H9 (cell line): Measurements from ENCODE around the gene CTNNA1. TPM values are rescaled to one million over a fixed set of nuclear protein-coding genes. Genes with fewer than 3 reads are reported as not detected.

Experiments used
- DNase-seq: peaks from one replicate; pipeline ENCODE4 v3.0.0-alpha.2; 2017
- H2AFZ ChIP-seq: one replicate; pipeline ENCODE4 v1.6.1; 2013; ENCODE audit warnings: mild to moderate bottlenecking, low read length, control low read depth, moderate library complexity
- H2AK5ac ChIP-seq: 2 replicates; pipeline ENCODE4 v1.6.1; 2013; ENCODE audit warnings: low read length, control low read depth, mixed read lengths; ENCODE audit not compliant: insufficient read length
- H2BK120ac ChIP-seq: one replicate; pipeline ENCODE4 v1.6.1; 2013; ENCODE audit warnings: low read depth, mild to moderate bottlenecking, low read length, control low read depth, inconsistent platforms; ENCODE audit not compliant: poor library complexity, severe bottlenecking
- H2BK12ac ChIP-seq: 2 replicates; pipeline ENCODE4 v1.6.1; 2013; ENCODE audit warnings: low read length, control low read depth, mixed read lengths, low read depth; ENCODE audit not compliant: insufficient read length
- H2BK15ac ChIP-seq: 2 replicates; pipeline ENCODE4 v1.6.1; 2013; ENCODE audit warnings: low read depth, low read length, control low read depth
- H2BK20ac ChIP-seq: one replicate; pipeline ENCODE4 v1.6.1; 2013; ENCODE audit warnings: low read depth, mild to moderate bottlenecking, low read length, control low read depth, inconsistent platforms; ENCODE audit not compliant: poor library complexity, severe bottlenecking
- H2BK5ac ChIP-seq: 2 replicates; pipeline ENCODE4 v1.6.1; 2013; ENCODE audit warnings: low read length, control low read depth, mixed read lengths; ENCODE audit not compliant: insufficient read length
- H3K14ac ChIP-seq: 2 replicates; pipeline ENCODE4 v1.6.1; 2013; ENCODE audit warnings: low read length, control low read depth; ENCODE audit not compliant: insufficient read depth
- H3K18ac ChIP-seq: 2 replicates; pipeline ENCODE4 v1.6.1; 2013; ENCODE audit warnings: low read depth, mild to moderate bottlenecking, mixed read lengths, low read length, control low read depth; ENCODE audit not compliant: insufficient read length
- H3K23ac ChIP-seq: 2 replicates; pipeline ENCODE4 v1.6.1; 2013; ENCODE audit warnings: low read length, control low read depth, mixed read lengths, low read depth; ENCODE audit not compliant: insufficient read length
- H3K23me2 ChIP-seq: 2 replicates; pipeline ENCODE4 v1.6.1; 2013; ENCODE audit warnings: low read depth, mild to moderate bottlenecking, mixed read lengths, low read length, control low read depth; ENCODE audit not compliant: insufficient read length, poor library complexity, severe bottlenecking
- H3K27ac ChIP-seq: 2 replicates; pipeline ENCODE4 v1.5.1; 2013; ENCODE audit warnings: low read length, control low read depth, mixed read lengths, low read depth; ENCODE audit not compliant: insufficient read length
- H3K27me3 ChIP-seq: 2 replicates; pipeline ENCODE4 v1.6.1; 2013; ENCODE audit warnings: low read length, control low read depth, inconsistent platforms; ENCODE audit not compliant: insufficient read depth
- H3K4ac ChIP-seq: 2 replicates; pipeline ENCODE4 v1.6.1; 2013; ENCODE audit warnings: low read depth, mild to moderate bottlenecking, control low read depth, inconsistent platforms, low read length, moderate library complexity
- H3K4me1 ChIP-seq: 2 replicates; pipeline ENCODE4 v1.6.1; 2013; ENCODE audit warnings: low read length, control low read depth, inconsistent platforms; ENCODE audit not compliant: insufficient read depth
- H3K4me2 ChIP-seq: 2 replicates; pipeline ENCODE4 v1.6.1; 2013; ENCODE audit warnings: low read length, control low read depth, mixed read lengths; ENCODE audit not compliant: insufficient read length, insufficient read depth
- H3K56ac ChIP-seq: 2 replicates; pipeline ENCODE4 v1.6.1; 2013; ENCODE audit warnings: low read depth, mild to moderate bottlenecking, mixed read lengths, low read length, control low read depth; ENCODE audit not compliant: insufficient read length
- H3K79me1 ChIP-seq: 2 replicates; pipeline ENCODE4 v1.6.1; 2013; ENCODE audit warnings: low read depth, mild to moderate bottlenecking, moderate library complexity, low read length, control low read depth, inconsistent platforms; ENCODE audit not compliant: insufficient read depth, poor library complexity, severe bottlenecking
- H3K79me2 ChIP-seq: 2 replicates; pipeline ENCODE4 v1.6.1; 2013; ENCODE audit warnings: low read length, control low read depth, inconsistent platforms; ENCODE audit not compliant: insufficient read depth
- H3K9ac ChIP-seq: 2 replicates; pipeline ENCODE4 v1.6.1; 2013; ENCODE audit warnings: low read length, control low read depth, mixed read lengths; ENCODE audit not compliant: insufficient read length; ENCODE audit errors: extremely low read depth
- H3K9me3 ChIP-seq: one replicate; pipeline ENCODE4 v1.6.1; 2013; ENCODE audit warnings: low read depth, low read length, inconsistent platforms; ENCODE audit not compliant: control insufficient read depth
- H3T11ph ChIP-seq: one replicate; pipeline ENCODE4 v1.6.1; 2013; ENCODE audit warnings: mild to moderate bottlenecking, low read length, control low read depth, inconsistent platforms
- H4K20me1 ChIP-seq: one replicate; pipeline ENCODE4 v1.6.1; 2013; ENCODE audit not compliant: control insufficient read depth, insufficient read length, insufficient read depth
- H4K5ac ChIP-seq: 2 replicates; pipeline ENCODE4 v1.6.1; 2013; ENCODE audit warnings: low read depth, mild to moderate bottlenecking, mixed read lengths, low read length, control low read depth; ENCODE audit not compliant: insufficient read length
- H4K8ac ChIP-seq: replicated peaks from 2 replicates; pipeline ENCODE4 v1.6.1; 2013; ENCODE audit warnings: low read length, control low read depth, mixed read lengths, low read depth; ENCODE audit not compliant: insufficient read length
- H4K91ac ChIP-seq: 2 replicates; pipeline ENCODE4 v1.6.1; 2013; ENCODE audit warnings: low read depth, mild to moderate bottlenecking, moderate library complexity, mixed read lengths, low read length, control low read depth; ENCODE audit not compliant: insufficient read length
- H3K27ac Mint-ChIP-seq, 3 experiments: 2 replicates in 2 of 3; 3 replicates in 1 of 3; pipeline ENCODE4 v1.8.0; 2020 to 2021; ENCODE audit warnings: mixed read lengths in 3 of 3, mild to moderate bottlenecking in 1 of 3, moderate library complexity in 1 of 3
- H3K27me3 Mint-ChIP-seq: 2 replicates; pipeline ENCODE4 v1.8.0; 2021; ENCODE audit warnings: low read depth, mild to moderate bottlenecking, moderate library complexity, mixed read lengths
- H3K36me3 Mint-ChIP-seq, 3 experiments: 2 replicates in 2 of 3; 3 replicates in 1 of 3; pipeline ENCODE4 v1.8.0; 2020 to 2021; ENCODE audit warnings: low read depth in 3 of 3, mixed read lengths in 3 of 3; ENCODE audit not compliant: insufficient read depth in 1 of 3
- H3K4me1 Mint-ChIP-seq, 2 experiments: 2 replicates each; pipeline ENCODE4 v1.8.0; 2020; ENCODE audit warnings: mixed read lengths in 2 of 2
- H3K4me3 Mint-ChIP-seq, 2 experiments: 2 replicates in 1 of 2; 3 replicates in 1 of 2; pipeline ENCODE4 v1.8.0; 2020 to 2021; ENCODE audit warnings: mild to moderate bottlenecking in 2 of 2, mixed read lengths in 2 of 2, moderate library complexity in 1 of 2
- H3K9me3 Mint-ChIP-seq, 2 experiments: 2 replicates in 1 of 2; 3 replicates in 1 of 2; pipeline ENCODE4 v1.8.0; 2020; ENCODE audit warnings: mild to moderate bottlenecking in 2 of 2, mixed read lengths in 2 of 2, moderate library complexity in 1 of 2
- WGBS: extraction: QIAGEN DNeasy Blood & Tissue Kit; methylation state at CpG from one replicate; pipeline ENCODE4 v1.1.7; 2013; ENCODE audit warnings: missing lambda C conversion rate, low lambda C conversion rate, mixed read lengths; ENCODE audit not compliant: insufficient read length; ENCODE audit errors: extremely low coverage; 5-methylcytosine and 5-hydroxymethylcytosine counted together
- total RNA-seq: library from RNA; stranded (reverse); gene quantifications from 2 replicates; pipeline ENCODE4 v1.2.1, GENCODE V29; 2021
- TF ChIP-seq, protein P1 (sequence below): fragments of 200-600 bp; sonication (generic); conservative IDR thresholded peaks from 3 replicates; pipeline ENCODE4 v1.8.0; 2021; ENCODE audit warnings: antibody characterized with exemption, mild to moderate bottlenecking

The CTNNA1 gene
- total RNA-seq, 1 experiment from 2014 or later: 354 TPM

GRCh38 chr5:138925090-138925635 lies 171.9 kb downstream of the CTNNA1 start:
- H3K9me3 ChIP-seq: no peaks in the 10 kb centered on the region
- no peak for DNase-seq
- no peak overlapping the region for H3K4ac ChIP-seq
- H3K4me1 ChIP-seq: no peaks in the 10 kb centered on the region
- no peak overlapping the region for H2BK120ac ChIP-seq
- H2BK12ac ChIP-seq: no peak overlapping the region
- no peak overlapping the region for H2AFZ ChIP-seq
- Mint-ChIP-seq H3K27me3 (no peaks in the 10 kb centered on the region; the same call in 1 of the 2 replicates), H3K27ac (no peak overlapping the region), H3K4me1 (peaks cover 3 to 4% of the 10 kb centered on the region in 2 experiments; a peak in 2 of 4 replicates), H3K9me3 (no peaks in the 10 kb centered on the region), H3K4me3 (no peak overlapping the region), H3K36me3 (peaks cover 31 to 67% (median 57%) of the 10 kb centered on the region in 3 experiments)
- no peaks in the 10 kb centered on the region for H3K23me2 ChIP-seq
- no peak overlapping the region for H4K91ac ChIP-seq
- no peak overlapping the region for H3K56ac ChIP-seq
- H3K79me2 ChIP-seq: no peaks in the 10 kb centered on the region
- H3K27me3 ChIP-seq: no peaks in the 10 kb centered on the region
- H2AK5ac ChIP-seq: no peak overlapping the region
- no peak overlapping the region for H3K18ac ChIP-seq
- H3K23ac ChIP-seq: no peak overlapping the region
- H2BK15ac ChIP-seq: no peak overlapping the region
- H2BK20ac ChIP-seq: no peak overlapping the region
- no peak overlapping the region for H3T11ph ChIP-seq
- no peak overlapping the region for H4K8ac ChIP-seq
- no peaks in the 10 kb centered on the region for H4K20me1 ChIP-seq
- no peak overlapping the region for H3K27ac ChIP-seq
- H3K79me1 ChIP-seq: no peaks in the 10 kb centered on the region
- no peak overlapping the region for H4K5ac ChIP-seq
- H3K14ac ChIP-seq: no peak overlapping the region
- H3K9ac ChIP-seq: no peak overlapping the region
- TF ChIP-seq, protein P1, sequence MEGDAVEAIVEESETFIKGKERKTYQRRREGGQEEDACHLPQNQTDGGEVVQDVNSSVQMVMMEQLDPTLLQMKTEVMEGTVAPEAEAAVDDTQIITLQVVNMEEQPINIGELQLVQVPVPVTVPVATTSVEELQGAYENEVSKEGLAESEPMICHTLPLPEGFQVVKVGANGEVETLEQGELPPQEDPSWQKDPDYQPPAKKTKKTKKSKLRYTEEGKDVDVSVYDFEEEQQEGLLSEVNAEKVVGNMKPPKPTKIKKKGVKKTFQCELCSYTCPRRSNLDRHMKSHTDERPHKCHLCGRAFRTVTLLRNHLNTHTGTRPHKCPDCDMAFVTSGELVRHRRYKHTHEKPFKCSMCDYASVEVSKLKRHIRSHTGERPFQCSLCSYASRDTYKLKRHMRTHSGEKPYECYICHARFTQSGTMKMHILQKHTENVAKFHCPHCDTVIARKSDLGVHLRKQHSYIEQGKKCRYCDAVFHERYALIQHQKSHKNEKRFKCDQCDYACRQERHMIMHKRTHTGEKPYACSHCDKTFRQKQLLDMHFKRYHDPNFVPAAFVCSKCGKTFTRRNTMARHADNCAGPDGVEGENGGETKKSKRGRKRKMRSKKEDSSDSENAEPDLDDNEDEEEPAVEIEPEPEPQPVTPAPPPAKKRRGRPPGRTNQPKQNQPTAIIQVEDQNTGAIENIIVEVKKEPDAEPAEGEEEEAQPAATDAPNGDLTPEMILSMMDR: no peak
- H3K4me2 ChIP-seq: no peak overlapping the region
- no peak overlapping the region for H2BK5ac ChIP-seq
- no CpG with 5 or more reads among the region's 12 CpGs for WGBS
